Measurements from ENCODE around the gene RGL2.

- TF ChIP-seq ZNF24 (IDR thresholded peaks at IDR 0.05) (no peak), NFIC (IDR thresholded peaks at IDR 0.05; ENCODE audit: low read depth, low read length) (no peak; the same call in 1 of the 2 replicates), SMAD1 (IDR thresholded peaks at IDR 0.05; ENCODE audit: low read depth, partially characterized antibody) (no peak), NFYB (IDR thresholded peaks at IDR 0.05; ENCODE audit: insufficient read depth, low read depth, low read length) (no peak), POLR2A (IDR thresholded peaks at IDR 0.05; ENCODE audit: low read depth, low read length) (no peak)
- TF ChIP-seq, protein P1, sequence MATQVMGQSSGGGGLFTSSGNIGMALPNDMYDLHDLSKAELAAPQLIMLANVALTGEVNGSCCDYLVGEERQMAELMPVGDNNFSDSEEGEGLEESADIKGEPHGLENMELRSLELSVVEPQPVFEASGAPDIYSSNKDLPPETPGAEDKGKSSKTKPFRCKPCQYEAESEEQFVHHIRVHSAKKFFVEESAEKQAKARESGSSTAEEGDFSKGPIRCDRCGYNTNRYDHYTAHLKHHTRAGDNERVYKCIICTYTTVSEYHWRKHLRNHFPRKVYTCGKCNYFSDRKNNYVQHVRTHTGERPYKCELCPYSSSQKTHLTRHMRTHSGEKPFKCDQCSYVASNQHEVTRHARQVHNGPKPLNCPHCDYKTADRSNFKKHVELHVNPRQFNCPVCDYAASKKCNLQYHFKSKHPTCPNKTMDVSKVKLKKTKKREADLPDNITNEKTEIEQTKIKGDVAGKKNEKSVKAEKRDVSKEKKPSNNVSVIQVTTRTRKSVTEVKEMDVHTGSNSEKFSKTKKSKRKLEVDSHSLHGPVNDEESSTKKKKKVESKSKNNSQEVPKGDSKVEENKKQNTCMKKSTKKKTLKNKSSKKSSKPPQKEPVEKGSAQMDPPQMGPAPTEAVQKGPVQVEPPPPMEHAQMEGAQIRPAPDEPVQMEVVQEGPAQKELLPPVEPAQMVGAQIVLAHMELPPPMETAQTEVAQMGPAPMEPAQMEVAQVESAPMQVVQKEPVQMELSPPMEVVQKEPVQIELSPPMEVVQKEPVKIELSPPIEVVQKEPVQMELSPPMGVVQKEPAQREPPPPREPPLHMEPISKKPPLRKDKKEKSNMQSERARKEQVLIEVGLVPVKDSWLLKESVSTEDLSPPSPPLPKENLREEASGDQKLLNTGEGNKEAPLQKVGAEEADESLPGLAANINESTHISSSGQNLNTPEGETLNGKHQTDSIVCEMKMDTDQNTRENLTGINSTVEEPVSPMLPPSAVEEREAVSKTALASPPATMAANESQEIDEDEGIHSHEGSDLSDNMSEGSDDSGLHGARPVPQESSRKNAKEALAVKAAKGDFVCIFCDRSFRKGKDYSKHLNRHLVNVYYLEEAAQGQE (IDR thresholded peaks at IDR 0.05; ENCODE audit: low read depth, low read length) = no peak
Observed at GRCh38 chr6:33249732-33250630, 48.8 kb downstream of the RGL2 start.
